ENCODE data around the gene FLCN.

GRCh38 chr17:17203173-17203730 lies 33.7 kb downstream of the FLCN start:
- TF ChIP-seq REST (IDR thresholded peaks at IDR 0.05; ENCODE audit: unreplicated experiment) (no peak), JUNB (IDR thresholded peaks at IDR 0.05; ENCODE audit: unreplicated experiment) (no peak), EZH2 (IDR thresholded peaks at IDR 0.05; ENCODE audit: low read depth, unreplicated experiment) (no peak), EZH2phosphoT487 (IDR thresholded peaks at IDR 0.05; ENCODE audit: unreplicated experiment) (no peak), ZNF462 (CRISPR knock-in tag; IDR thresholded peaks at IDR 0.05) (no peak), CREB1 (CRISPR knock-in tag; IDR thresholded peaks at IDR 0.05; ENCODE audit: low read depth) (no peak), POLR2AphosphoS5 (IDR thresholded peaks at IDR 0.05; ENCODE audit: low read depth) (no peak), NANOG (IDR thresholded peaks at IDR 0.05; ENCODE audit: borderline replicate concordance) (no peak), STAT1 (IDR thresholded peaks at IDR 0.05; ENCODE audit: unreplicated experiment) (no peak)
- TF ChIP-seq, protein P1, sequence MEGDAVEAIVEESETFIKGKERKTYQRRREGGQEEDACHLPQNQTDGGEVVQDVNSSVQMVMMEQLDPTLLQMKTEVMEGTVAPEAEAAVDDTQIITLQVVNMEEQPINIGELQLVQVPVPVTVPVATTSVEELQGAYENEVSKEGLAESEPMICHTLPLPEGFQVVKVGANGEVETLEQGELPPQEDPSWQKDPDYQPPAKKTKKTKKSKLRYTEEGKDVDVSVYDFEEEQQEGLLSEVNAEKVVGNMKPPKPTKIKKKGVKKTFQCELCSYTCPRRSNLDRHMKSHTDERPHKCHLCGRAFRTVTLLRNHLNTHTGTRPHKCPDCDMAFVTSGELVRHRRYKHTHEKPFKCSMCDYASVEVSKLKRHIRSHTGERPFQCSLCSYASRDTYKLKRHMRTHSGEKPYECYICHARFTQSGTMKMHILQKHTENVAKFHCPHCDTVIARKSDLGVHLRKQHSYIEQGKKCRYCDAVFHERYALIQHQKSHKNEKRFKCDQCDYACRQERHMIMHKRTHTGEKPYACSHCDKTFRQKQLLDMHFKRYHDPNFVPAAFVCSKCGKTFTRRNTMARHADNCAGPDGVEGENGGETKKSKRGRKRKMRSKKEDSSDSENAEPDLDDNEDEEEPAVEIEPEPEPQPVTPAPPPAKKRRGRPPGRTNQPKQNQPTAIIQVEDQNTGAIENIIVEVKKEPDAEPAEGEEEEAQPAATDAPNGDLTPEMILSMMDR (conservative IDR thresholded peaks at IDR 0.05; ENCODE audit: low read depth in 2 of 2) = no peak
- TF ChIP-seq, protein P2, sequence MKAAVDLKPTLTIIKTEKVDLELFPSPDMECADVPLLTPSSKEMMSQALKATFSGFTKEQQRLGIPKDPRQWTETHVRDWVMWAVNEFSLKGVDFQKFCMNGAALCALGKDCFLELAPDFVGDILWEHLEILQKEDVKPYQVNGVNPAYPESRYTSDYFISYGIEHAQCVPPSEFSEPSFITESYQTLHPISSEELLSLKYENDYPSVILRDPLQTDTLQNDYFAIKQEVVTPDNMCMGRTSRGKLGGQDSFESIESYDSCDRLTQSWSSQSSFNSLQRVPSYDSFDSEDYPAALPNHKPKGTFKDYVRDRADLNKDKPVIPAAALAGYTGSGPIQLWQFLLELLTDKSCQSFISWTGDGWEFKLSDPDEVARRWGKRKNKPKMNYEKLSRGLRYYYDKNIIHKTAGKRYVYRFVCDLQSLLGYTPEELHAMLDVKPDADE (IDR thresholded peaks at IDR 0.05) = no peak

Data from GM23338 (cell line).